Measurements from ENCODE around the gene JAKMIP1.

JAKMIP1 gene

GRCh38 chr4:5992828-5993321, 207.5 kb downstream of the JAKMIP1 start:
- Histone ChIP-seq H3K9me3 (ENCODE audit: low read length) (no peaks in the 10 kb centered on the region), H3K4me1 (ENCODE audit: insufficient read depth, low read length) (no peaks in the 10 kb centered on the region), H3K27me3 (ENCODE audit: insufficient read depth, low read length) (peaks cover 20% of the 10 kb centered on the region), H2AFZ (ENCODE audit: low read depth, low read length) (no peak overlapping the region), H3K4me3 (ENCODE audit: low read length) (no peak overlapping the region), H3K36me3 (ENCODE audit: insufficient read depth, low read length) (no peaks in the 10 kb centered on the region)

GRCh38 chr4:5992171-5992827, 208.1 kb downstream of the JAKMIP1 start:
- H3K36me3 ChIP-seq (ENCODE audit: insufficient read depth, low read length) = no peaks in the 10 kb centered on the region
- no peak overlapping the region for H3K4me3 ChIP-seq (ENCODE audit: low read length)
- no peaks in the 10 kb centered on the region for H3K9me3 ChIP-seq (ENCODE audit: low read length)
- H3K4me1 ChIP-seq (ENCODE audit: insufficient read depth, low read length) = no peaks in the 10 kb centered on the region
- peaks cover 20% of the 10 kb centered on the region for H3K27me3 ChIP-seq (ENCODE audit: insufficient read depth, low read length)
- H2AFZ ChIP-seq (ENCODE audit: low read depth, low read length) = no peak overlapping the region

GRCh38 chr4:5991405-5991804, 208.9 kb downstream of the JAKMIP1 start:
- Histone ChIP-seq H3K9me3 (ENCODE audit: low read length) (no peaks in the 10 kb centered on the region), H2AFZ (ENCODE audit: low read depth, low read length) (no peak overlapping the region), H3K4me3 (ENCODE audit: low read length) (no peak overlapping the region), H3K36me3 (ENCODE audit: insufficient read depth, low read length) (no peaks in the 10 kb centered on the region), H3K27me3 (ENCODE audit: insufficient read depth, low read length) (peaks cover 19% of the 10 kb centered on the region), H3K4me1 (ENCODE audit: insufficient read depth, low read length) (no peaks in the 10 kb centered on the region)

GRCh38 chr4:5990446-5991160, 209.7 kb downstream of the JAKMIP1 start:
- H3K4me1 ChIP-seq (ENCODE audit: insufficient read depth, low read length) = no peaks in the 10 kb centered on the region
- H3K9me3 ChIP-seq (ENCODE audit: low read length) = no peaks in the 10 kb centered on the region
- no peaks in the 10 kb centered on the region for H3K36me3 ChIP-seq (ENCODE audit: insufficient read depth, low read length)
- H3K4me3 ChIP-seq (ENCODE audit: low read length) = no peak overlapping the region
- no peak overlapping the region for H2AFZ ChIP-seq (ENCODE audit: low read depth, low read length)
- H3K27me3 ChIP-seq (ENCODE audit: insufficient read depth, low read length) = peaks cover 13% of the 10 kb centered on the region

GRCh38 chr4:5989236-5990225, 210.8 kb downstream of the JAKMIP1 start:
- peaks cover 7% of the 10 kb centered on the region for H3K27me3 ChIP-seq (ENCODE audit: insufficient read depth, low read length)
- no peak overlapping the region for H2AFZ ChIP-seq (ENCODE audit: low read depth, low read length)
- no peak overlapping the region for H3K4me3 ChIP-seq (ENCODE audit: low read length)
- no peaks in the 10 kb centered on the region for H3K4me1 ChIP-seq (ENCODE audit: insufficient read depth, low read length)
- no peaks in the 10 kb centered on the region for H3K9me3 ChIP-seq (ENCODE audit: low read length)
- no peaks in the 10 kb centered on the region for H3K36me3 ChIP-seq (ENCODE audit: insufficient read depth, low read length)

GRCh38 chr4:5988086-5988845, 212.1 kb downstream of the JAKMIP1 start:
- H2AFZ ChIP-seq (ENCODE audit: low read depth, low read length) = no peak overlapping the region
- no peak overlapping the region for H3K4me3 ChIP-seq (ENCODE audit: low read length)
- no peaks in the 10 kb centered on the region for H3K36me3 ChIP-seq (ENCODE audit: insufficient read depth, low read length)
- H3K27me3 ChIP-seq (ENCODE audit: insufficient read depth, low read length) = peaks cover 7% of the 10 kb centered on the region
- no peaks in the 10 kb centered on the region for H3K4me1 ChIP-seq (ENCODE audit: insufficient read depth, low read length)
- no peaks in the 10 kb centered on the region for H3K9me3 ChIP-seq (ENCODE audit: low read length)

- H3K9me3 ChIP-seq (ENCODE audit: low read length) = no peaks in the 10 kb centered on the region
- H3K36me3 ChIP-seq (ENCODE audit: insufficient read depth, low read length) = no peaks in the 10 kb centered on the region
- no peaks in the 10 kb centered on the region for H3K4me1 ChIP-seq (ENCODE audit: insufficient read depth, low read length)
- no peak overlapping the region for H2AFZ ChIP-seq (ENCODE audit: low read depth, low read length)
- no peak overlapping the region for H3K4me3 ChIP-seq (ENCODE audit: low read length)
- H3K27me3 ChIP-seq (ENCODE audit: insufficient read depth, low read length) = peaks cover 5% of the 10 kb centered on the region
Measured at GRCh38 chr4:5984843-5985242, 215.5 kb downstream of the JAKMIP1 start.

- H3K9me3 ChIP-seq (ENCODE audit: low read length) = no peaks in the 10 kb centered on the region
- H3K4me3 ChIP-seq (ENCODE audit: low read length) = no peak overlapping the region
- no peaks in the 10 kb centered on the region for H3K4me1 ChIP-seq (ENCODE audit: insufficient read depth, low read length)
Measured at GRCh38 chr4:5982156-5982973, 218.0 kb downstream of the JAKMIP1 start.

GRCh38 chr4:5980436-5981155, 219.8 kb downstream of the JAKMIP1 start:
- no peaks in the 10 kb centered on the region for H3K4me1 ChIP-seq (ENCODE audit: insufficient read depth, low read length)
- H3K9me3 ChIP-seq (ENCODE audit: low read length) = no peaks in the 10 kb centered on the region
- no peaks in the 10 kb centered on the region for H3K36me3 ChIP-seq (ENCODE audit: insufficient read depth, low read length)
- H3K4me3 ChIP-seq (ENCODE audit: low read length) = no peak overlapping the region
- peaks cover 2% of the 10 kb centered on the region for H3K27me3 ChIP-seq (ENCODE audit: insufficient read depth, low read length)
- H2AFZ ChIP-seq (ENCODE audit: low read depth, low read length) = no peak overlapping the region

More at GRCh38 chr4:5982156-5982973, 218.0 kb downstream of the JAKMIP1 start:
- Histone ChIP-seq H3K27me3 (ENCODE audit: insufficient read depth, low read length) (peaks cover 2% of the 10 kb centered on the region), H2AFZ (ENCODE audit: low read depth, low read length) (no peak overlapping the region), H3K36me3 (ENCODE audit: insufficient read depth, low read length) (no peaks in the 10 kb centered on the region)

GRCh38 chr4:5979981-5980380, 220.4 kb downstream of the JAKMIP1 start:
- no peak overlapping the region for H2AFZ ChIP-seq (ENCODE audit: low read depth, low read length)
- no peaks in the 10 kb centered on the region for H3K36me3 ChIP-seq (ENCODE audit: insufficient read depth, low read length)
- no peak overlapping the region for H3K4me3 ChIP-seq (ENCODE audit: low read length)
- H3K9me3 ChIP-seq (ENCODE audit: low read length) = no peaks in the 10 kb centered on the region
- H3K4me1 ChIP-seq (ENCODE audit: insufficient read depth, low read length) = no peaks in the 10 kb centered on the region
- peaks cover 2% of the 10 kb centered on the region for H3K27me3 ChIP-seq (ENCODE audit: insufficient read depth, low read length)

- no peaks in the 10 kb centered on the region for H3K9me3 ChIP-seq (ENCODE audit: low read length)
- H3K36me3 ChIP-seq (ENCODE audit: insufficient read depth, low read length) = no peaks in the 10 kb centered on the region
- no peak overlapping the region for H2AFZ ChIP-seq (ENCODE audit: low read depth, low read length)
- H3K27me3 ChIP-seq (ENCODE audit: insufficient read depth, low read length) = peaks cover 2% of the 10 kb centered on the region
- H3K4me1 ChIP-seq (ENCODE audit: insufficient read depth, low read length) = no peaks in the 10 kb centered on the region
- no peak overlapping the region for H3K4me3 ChIP-seq (ENCODE audit: low read length)
Measured at GRCh38 chr4:5976921-5977320, 223.4 kb downstream of the JAKMIP1 start.
